Measurements from ENCODE around the gene PDS5A. TPM values are rescaled to one million over a fixed set of nuclear protein-coding genes. Genes with fewer than 3 reads are reported as not detected.

PDS5A gene, protein sequence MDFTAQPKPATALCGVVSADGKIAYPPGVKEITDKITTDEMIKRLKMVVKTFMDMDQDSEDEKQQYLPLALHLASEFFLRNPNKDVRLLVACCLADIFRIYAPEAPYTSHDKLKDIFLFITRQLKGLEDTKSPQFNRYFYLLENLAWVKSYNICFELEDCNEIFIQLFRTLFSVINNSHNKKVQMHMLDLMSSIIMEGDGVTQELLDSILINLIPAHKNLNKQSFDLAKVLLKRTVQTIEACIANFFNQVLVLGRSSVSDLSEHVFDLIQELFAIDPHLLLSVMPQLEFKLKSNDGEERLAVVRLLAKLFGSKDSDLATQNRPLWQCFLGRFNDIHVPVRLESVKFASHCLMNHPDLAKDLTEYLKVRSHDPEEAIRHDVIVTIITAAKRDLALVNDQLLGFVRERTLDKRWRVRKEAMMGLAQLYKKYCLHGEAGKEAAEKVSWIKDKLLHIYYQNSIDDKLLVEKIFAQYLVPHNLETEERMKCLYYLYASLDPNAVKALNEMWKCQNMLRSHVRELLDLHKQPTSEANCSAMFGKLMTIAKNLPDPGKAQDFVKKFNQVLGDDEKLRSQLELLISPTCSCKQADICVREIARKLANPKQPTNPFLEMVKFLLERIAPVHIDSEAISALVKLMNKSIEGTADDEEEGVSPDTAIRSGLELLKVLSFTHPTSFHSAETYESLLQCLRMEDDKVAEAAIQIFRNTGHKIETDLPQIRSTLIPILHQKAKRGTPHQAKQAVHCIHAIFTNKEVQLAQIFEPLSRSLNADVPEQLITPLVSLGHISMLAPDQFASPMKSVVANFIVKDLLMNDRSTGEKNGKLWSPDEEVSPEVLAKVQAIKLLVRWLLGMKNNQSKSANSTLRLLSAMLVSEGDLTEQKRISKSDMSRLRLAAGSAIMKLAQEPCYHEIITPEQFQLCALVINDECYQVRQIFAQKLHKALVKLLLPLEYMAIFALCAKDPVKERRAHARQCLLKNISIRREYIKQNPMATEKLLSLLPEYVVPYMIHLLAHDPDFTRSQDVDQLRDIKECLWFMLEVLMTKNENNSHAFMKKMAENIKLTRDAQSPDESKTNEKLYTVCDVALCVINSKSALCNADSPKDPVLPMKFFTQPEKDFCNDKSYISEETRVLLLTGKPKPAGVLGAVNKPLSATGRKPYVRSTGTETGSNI (N-terminal part only)
- 68.0 and 111 TPM in 2 replicates for total RNA-seq

DNA sequence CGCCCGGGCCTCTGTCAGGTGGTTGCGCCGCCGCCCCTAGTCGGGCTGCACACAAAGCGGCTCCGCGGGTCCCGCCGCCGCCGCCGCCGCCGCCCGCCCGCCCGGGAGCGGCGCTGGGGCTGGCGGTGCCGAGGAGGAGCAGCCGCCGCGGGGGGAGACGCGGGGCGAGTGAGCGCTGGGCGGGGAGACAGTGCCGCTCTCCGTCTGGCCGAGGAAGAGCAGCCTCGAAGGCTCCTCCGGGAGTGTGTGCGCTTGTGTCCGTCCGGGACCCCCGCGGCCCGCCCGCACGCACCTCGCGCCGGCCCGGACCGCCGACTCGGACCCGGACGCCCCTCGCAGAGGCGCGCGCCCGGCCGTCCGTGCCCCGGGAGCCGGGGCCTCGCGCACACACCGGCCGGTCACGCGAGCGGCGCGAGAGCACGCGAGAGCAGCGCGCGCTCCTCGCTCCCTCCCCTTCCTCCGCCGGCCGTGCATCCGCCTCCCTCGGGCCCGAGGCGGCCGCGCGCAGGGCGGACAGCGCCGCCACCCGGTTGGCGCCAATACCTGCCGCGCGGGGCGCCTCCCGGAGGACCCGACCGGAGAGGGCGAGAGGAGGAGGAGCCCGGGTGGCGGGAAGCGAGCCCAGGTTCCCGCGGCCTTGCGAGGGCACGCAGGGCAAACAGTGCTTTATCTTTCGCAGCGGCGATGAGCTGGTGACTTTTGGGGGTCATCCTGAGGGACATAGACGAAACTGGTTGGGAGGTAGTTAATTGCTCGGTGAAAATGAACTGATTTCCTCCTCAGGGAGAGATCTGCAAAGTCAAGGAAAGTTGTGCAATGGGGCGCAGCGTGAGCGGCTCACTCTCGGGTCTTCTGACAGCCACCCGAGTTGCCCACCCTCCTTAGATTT lies at the start of gene PDS5A:
Gene PDS5A, minus strand, starts transcription at position 423 of the 889 bp plus-strand sequence. CDS start 1,334 bp downstream, outside the sequence.

Other genes starting within 250 kb of the PDS5A start
- 5.8 and 11.3 TPM in 2 replicates for gene N4BP2, start 78.9 kb upstream of the PDS5A start, total RNA-seq
- gene RHOH, start 219.1 kb upstream of the PDS5A start, total RNA-seq = not detected in 2 replicates